Osteoblast (primary cell): ENCODE measurements around the gene C1orf167. TPM values are rescaled to one million over a fixed set of nuclear protein-coding genes. Genes with fewer than 3 reads are reported as not detected.
A peak's percentile ranks its signal among the peaks of the same experiment; 100 is the strongest.

Experiments
- DNase-seq: peaks from one replicate; pipeline ENCODE4 v3.0.0; 2011; ENCODE audit warnings: low spot score, mixed read lengths; ENCODE audit not compliant: insufficient read length; ENCODE audit errors: missing footprints
- H2AFZ ChIP-seq: 2 replicates; pipeline ENCODE4 v1.6.0; 2011; ENCODE audit warnings: mild to moderate bottlenecking, low read length
- H3K27ac ChIP-seq: 2 replicates; pipeline ENCODE4 v1.5.1; 2011; ENCODE audit warnings: mild to moderate bottlenecking, low read depth, low read length, moderate library complexity
- H3K27me3 ChIP-seq: 2 replicates; pipeline ENCODE4 v1.6.0; 2012; ENCODE audit warnings: mild to moderate bottlenecking, control low read depth, inconsistent platforms, low read length, moderate library complexity; ENCODE audit not compliant: insufficient read depth
- H3K36me3 ChIP-seq: 2 replicates; pipeline ENCODE4 v1.5.1; 2011; ENCODE audit warnings: mild to moderate bottlenecking, low read length, control low read depth, moderate library complexity; ENCODE audit not compliant: insufficient read depth
- H3K4me1 ChIP-seq: 2 replicates; pipeline ENCODE4 v1.5.1; 2011; ENCODE audit warnings: mild to moderate bottlenecking, low read length, control low read depth, moderate library complexity; ENCODE audit not compliant: insufficient read depth
- H3K4me2 ChIP-seq: 2 replicates; pipeline ENCODE4 v1.6.0; 2011; ENCODE audit warnings: mild to moderate bottlenecking, low read length; ENCODE audit not compliant: insufficient read depth
- H3K4me3 ChIP-seq: fragments of 200-600 bp; sonication (generic); 3 replicates; pipeline ENCODE4 v1.5.1; 2012; ENCODE audit warnings: mild to moderate bottlenecking, low read length, inconsistent platforms; ENCODE audit not compliant: insufficient read depth
- H3K79me2 ChIP-seq: 2 replicates; pipeline ENCODE4 v1.6.0; 2012; ENCODE audit warnings: mild to moderate bottlenecking, low read length, control low read depth, inconsistent platforms; ENCODE audit not compliant: insufficient read depth
- H3K9me3 ChIP-seq: 2 replicates; pipeline ENCODE4 v1.5.1; 2011; ENCODE audit warnings: low read depth, low read length, control low read depth
- H4K20me1 ChIP-seq: 2 replicates; pipeline ENCODE4 v1.6.0; 2012; ENCODE audit warnings: mild to moderate bottlenecking, low read length, control low read depth; ENCODE audit not compliant: insufficient read depth
- CTCF ChIP-seq: IDR thresholded peaks from 2 replicates; pipeline ENCODE4 v1.5.1; 2011; ENCODE audit warnings: mild to moderate bottlenecking, low read depth, low read length, moderate library complexity; ENCODE audit errors: extremely low read depth
- total RNA-seq: library from RNA; depleted of rRNA; stranded (reverse); fragments of >200 nt; gene quantifications from 2 replicates; pipeline ENCODE4 v1.2.3, GENCODE V29; 2012

C1orf167 gene
- total RNA-seq, 1 donor: not detected

GRCh38 chr1:11736746-11737639, 25.0 kb upstream of the C1orf167 start:
- Histone ChIP-seq H3K4me2 (peak overlapping the region; percentile 92), H3K79me2 (peaks cover 17% of the 10 kb centered on the region), H2AFZ (peak overlapping the region; percentile 94), H3K27me3 (no peaks in the 10 kb centered on the region), H3K4me1 (peaks cover 10% of the 10 kb centered on the region), H3K36me3 (no peaks in the 10 kb centered on the region), H3K4me3 (peak overlapping the region; percentile 94), H4K20me1 (peaks cover 21% of the 10 kb centered on the region), H3K27ac (peak overlapping the region; percentile 81), H3K9me3 (no peaks in the 10 kb centered on the region)
- no peak for TF ChIP-seq CTCF
- peak; percentile 89 for DNase-seq

DNA sequence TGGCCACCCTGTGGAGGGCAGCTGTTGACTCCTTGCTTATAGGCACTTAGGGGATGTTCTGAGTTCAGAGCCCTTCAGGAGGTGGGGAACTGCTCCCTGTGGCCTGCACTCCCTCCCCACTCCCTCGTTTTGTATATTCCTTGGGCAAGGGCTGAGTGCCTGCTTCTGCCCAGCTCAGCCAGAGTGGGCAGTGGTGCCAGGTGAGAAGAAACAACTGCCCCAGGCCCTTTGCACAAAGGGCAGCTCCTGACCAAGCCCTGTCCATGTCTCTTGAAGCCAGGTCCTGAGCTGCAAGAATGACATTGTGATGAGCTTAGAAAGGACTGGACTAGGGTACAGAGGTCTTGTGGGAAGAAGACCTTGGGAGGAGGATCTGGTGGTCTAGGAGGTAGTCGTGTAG, 23.9 kb upstream of the C1orf167 start:
- no peak overlapping the region for H3K27ac ChIP-seq
- H4K20me1 ChIP-seq: peaks cover 30% of the 10 kb centered on the region
- peaks cover 17% of the 10 kb centered on the region for H3K79me2 ChIP-seq
- H3K4me2 ChIP-seq: no peak overlapping the region
- H3K9me3 ChIP-seq: no peaks in the 10 kb centered on the region
- no peak overlapping the region for H2AFZ ChIP-seq
- H3K27me3 ChIP-seq: no peaks in the 10 kb centered on the region
- no peaks in the 10 kb centered on the region for H3K36me3 ChIP-seq
- peaks cover 7% of the 10 kb centered on the region for H3K4me1 ChIP-seq
- no peak overlapping the region for H3K4me3 ChIP-seq
- DNase-seq: peak; percentile 27
- TF ChIP-seq CTCF: no peak

- peaks cover 17% of the 10 kb centered on the region for H3K79me2 ChIP-seq
These were observed 23.2 kb upstream of the C1orf167 start for GRCh38 chr1:11738783-11739182.

More at GRCh38 chr1:11738783-11739182, 23.2 kb upstream of the C1orf167 start:
- Histone ChIP-seq H3K27ac (no peak overlapping the region), H3K4me1 (peaks cover 7% of the 10 kb centered on the region), H3K27me3 (no peaks in the 10 kb centered on the region), H2AFZ (no peak overlapping the region), H3K36me3 (no peaks in the 10 kb centered on the region), H3K4me3 (no peak overlapping the region), H4K20me1 (peaks cover 30% of the 10 kb centered on the region), H3K4me2 (no peak overlapping the region), H3K9me3 (no peaks in the 10 kb centered on the region)
- no peak for TF ChIP-seq CTCF
- peak; percentile 37 for DNase-seq
